Measurements from ENCODE around the gene PCBP3.

- TF ChIP-seq EZH2phosphoT487 (IDR thresholded peaks at IDR 0.05) (no peak), CTCF (IDR thresholded peaks at IDR 0.05) (no peak), EZH2 (IDR thresholded peaks at IDR 0.05) (no peak)
These were observed 244.3 kb downstream of the PCBP3 start for GRCh38 chr21:45887788-45888187.
